ENCODE data around the gene SLIT1.

DNA sequence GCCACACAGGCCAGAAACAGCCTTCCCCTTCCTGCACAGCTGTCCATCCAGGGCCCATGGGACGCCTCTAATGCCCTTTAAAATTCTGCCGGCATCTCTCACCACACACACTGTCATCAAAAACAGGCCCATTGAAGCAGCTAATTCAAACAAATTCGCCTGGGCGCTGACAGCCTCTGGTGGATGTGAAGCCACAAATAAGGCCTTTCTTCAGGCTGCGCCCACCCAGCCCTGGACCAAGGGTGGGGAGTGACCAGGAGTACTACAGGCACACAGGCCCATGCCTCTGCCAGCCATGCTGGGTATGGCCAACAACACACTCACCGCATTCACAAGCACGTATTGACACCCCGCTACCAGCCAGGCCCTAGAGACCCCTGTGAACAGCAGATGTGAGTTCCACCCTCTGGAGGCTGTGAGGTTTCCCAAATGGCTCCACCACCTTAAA, 54.6 kb downstream of the SLIT1 start:
- TF ChIP-seq, protein P1, sequence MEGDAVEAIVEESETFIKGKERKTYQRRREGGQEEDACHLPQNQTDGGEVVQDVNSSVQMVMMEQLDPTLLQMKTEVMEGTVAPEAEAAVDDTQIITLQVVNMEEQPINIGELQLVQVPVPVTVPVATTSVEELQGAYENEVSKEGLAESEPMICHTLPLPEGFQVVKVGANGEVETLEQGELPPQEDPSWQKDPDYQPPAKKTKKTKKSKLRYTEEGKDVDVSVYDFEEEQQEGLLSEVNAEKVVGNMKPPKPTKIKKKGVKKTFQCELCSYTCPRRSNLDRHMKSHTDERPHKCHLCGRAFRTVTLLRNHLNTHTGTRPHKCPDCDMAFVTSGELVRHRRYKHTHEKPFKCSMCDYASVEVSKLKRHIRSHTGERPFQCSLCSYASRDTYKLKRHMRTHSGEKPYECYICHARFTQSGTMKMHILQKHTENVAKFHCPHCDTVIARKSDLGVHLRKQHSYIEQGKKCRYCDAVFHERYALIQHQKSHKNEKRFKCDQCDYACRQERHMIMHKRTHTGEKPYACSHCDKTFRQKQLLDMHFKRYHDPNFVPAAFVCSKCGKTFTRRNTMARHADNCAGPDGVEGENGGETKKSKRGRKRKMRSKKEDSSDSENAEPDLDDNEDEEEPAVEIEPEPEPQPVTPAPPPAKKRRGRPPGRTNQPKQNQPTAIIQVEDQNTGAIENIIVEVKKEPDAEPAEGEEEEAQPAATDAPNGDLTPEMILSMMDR (IDR thresholded peaks at IDR 0.05; ENCODE audit: low read length) = no peak
- no peak for TF ChIP-seq EZH2 (IDR thresholded peaks at IDR 0.05; ENCODE audit: borderline replicate concordance, low read length)
